Heart left ventricle (tissue), 13 donors: ENCODE results near the gene KIRREL3.

Experiments
- CTCF ChIP-seq, 12 donors: fragments of 200-600 bp; sonication (generic) in 4 of 12; IDR thresholded peaks; one replicate each; pipeline versions ENCODE4 v1.5.0 to v1.8.0; 2018 to 2022; ENCODE audit warnings: antibody characterized with exemption in 12 of 12, mild to moderate bottlenecking in 5 of 12
- POLR2A ChIP-seq, 2 donors: fragments of 450-650 bp; IDR thresholded peaks; one replicate each; pipeline ENCODE4 v1.6.1; 2017; ENCODE audit warnings: antibody characterized with exemption in 2 of 2, mild to moderate bottlenecking in 2 of 2, moderate library complexity in 2 of 2
- donor health status: ischemic (EF 13 %, LVEDD 7.1; RV severe dilation, severe dysfunction).
- donor health status: DM: no; HTN: yes; CAD: no.
- donor health status: DM: no; HTN: no; CAD: no.
- donor health status: ischemic (EF 25% LVEDD 6.9; RV normal size, moderate dysfunction).
- donor health status: ischemic (EF 25% LVEDD 5.7; RV mildly dilated, moderate dysfunction).
- donor health status: ischemic (EF 35%, LVEDD 5.7; RV mildly dilated, moderate dysfunction).
- donor health status: nonischemic (EF 11% LVEDD 7.7; RV severe dilation, severe dysfunction).
- donor health status: DM: yes; HTN: yes; CAD: no.
- donor health status: PGD.
- donor health status: ischemic (EF 29% LVEDD 5.4; RV normal size, mild dysfunction).
- donor health status: nonischemic (EF 23%, LVEDD 6.1; RV moderate dilation, normal function).

GRCh38 chr11:126956635-126957034 is 43.9 kb downstream of the KIRREL3 start:
- TF ChIP-seq CTCF (IDR thresholded peaks at IDR 0.05) (no peak), POLR2A (IDR thresholded peaks at IDR 0.05) (no peak)
